ENCODE data around the gene IPPK.

The IPPK gene

GRCh38 chr9:92612292-92612691 is 57.6 kb downstream of the IPPK start:
- no peaks in the 10 kb centered on the region for H3K9me3 ChIP-seq (replicated peaks in 1 of 2; ENCODE audit: control insufficient read depth in 2 of 2, insufficient read depth in 1 of 2, low read depth in 1 of 2, low read length in 2 of 2)
- no peak overlapping the region for H3K4me2 ChIP-seq (ENCODE audit: insufficient read depth, low read length, poor library complexity, severe bottlenecking)
- H3K4me1 ChIP-seq (ENCODE audit: control insufficient read depth in 2 of 2, insufficient read depth in 1 of 2, low read depth in 1 of 2, low read length in 2 of 2), result peaks cover 12 to 14% of the 10 kb centered on the region in 2 donors
- no peak overlapping the region for H2AFZ ChIP-seq (ENCODE audit: low read length)
- no peak overlapping the region for H3K9ac ChIP-seq (ENCODE audit: low read depth, low read length, poor library complexity)
- peaks cover 10 to 69% of the 10 kb centered on the region in 2 donors for H3K36me3 ChIP-seq (replicated peaks in 1 of 2; ENCODE audit: control insufficient read depth in 2 of 2, insufficient read depth in 2 of 2, low read length in 2 of 2)
- H3K27me3 ChIP-seq (ENCODE audit: control insufficient read depth in 3 of 3, insufficient read depth in 3 of 3, low read depth in 1 of 3, low read length in 3 of 3), result no peaks in the 10 kb centered on the region
- no peak overlapping the region for H2BK15ac ChIP-seq (ENCODE audit: low read length)
- H2AK5ac ChIP-seq (ENCODE audit: low read depth, low read length), result no peak overlapping the region
- DNase-seq (ENCODE audit: low spot score), result no peak
- WGBS, 2 donors (ENCODE audit: extremely low coverage in 2 of 2, insufficient read length in 2 of 2, insufficient replicate concordance in 1 of 2), result no CpG with 5 or more reads among the region's 5 CpGs
- H3K79me1 ChIP-seq (ENCODE audit: low read depth, low read length), result no peaks in the 10 kb centered on the region
- H3K4ac ChIP-seq (ENCODE audit: low read length), result no peak overlapping the region
- no peak overlapping the region for H2BK5ac ChIP-seq (ENCODE audit: low read length)
- no peak overlapping the region for H3K4me3 ChIP-seq (ENCODE audit: low read length in 2 of 2)
- no peak overlapping the region for H3K23ac ChIP-seq (ENCODE audit: low read depth, low read length, poor library complexity)
- no peak overlapping the region for H4K8ac ChIP-seq (ENCODE audit: low read depth, low read length)
- H2BK12ac ChIP-seq (ENCODE audit: low read length), result no peak overlapping the region
- H2BK120ac ChIP-seq (ENCODE audit: low read depth, low read length), result no peak overlapping the region
- no peak overlapping the region for H4K91ac ChIP-seq (ENCODE audit: low read depth, low read length, poor library complexity)
- H3K27ac ChIP-seq (replicated peaks; ENCODE audit: low read length), result no peak overlapping the region
- H3K18ac ChIP-seq (ENCODE audit: low read length), result no peak overlapping the region
- no peak overlapping the region for H3K14ac ChIP-seq (ENCODE audit: low read length)

- Histone ChIP-seq H3K27me3 (ENCODE audit: control insufficient read depth in 3 of 3, insufficient read depth in 3 of 3, low read depth in 1 of 3, low read length in 3 of 3) (no peaks in the 10 kb centered on the region), H2AFZ (ENCODE audit: low read length) (no peak overlapping the region), H2BK120ac (ENCODE audit: low read depth, low read length) (no peak overlapping the region), H3K4ac (ENCODE audit: low read length) (no peak overlapping the region), H3K4me2 (ENCODE audit: insufficient read depth, low read length, poor library complexity, severe bottlenecking) (no peak overlapping the region), H4K91ac (ENCODE audit: low read depth, low read length, poor library complexity) (no peak overlapping the region), H3K27ac (replicated peaks; ENCODE audit: low read length) (no peak overlapping the region), H2AK5ac (ENCODE audit: low read depth, low read length) (no peak overlapping the region), H3K79me1 (ENCODE audit: low read depth, low read length) (no peaks in the 10 kb centered on the region), H4K8ac (ENCODE audit: low read depth, low read length) (peak overlapping the region; percentile 94), H2BK5ac (ENCODE audit: low read length) (no peak overlapping the region), H3K4me3 (ENCODE audit: low read length in 2 of 2) (no peak overlapping the region), H3K18ac (ENCODE audit: low read length) (no peak overlapping the region), H3K9me3 (replicated peaks in 1 of 2; ENCODE audit: control insufficient read depth in 2 of 2, insufficient read depth in 1 of 2, low read depth in 1 of 2, low read length in 2 of 2) (no peaks in the 10 kb centered on the region), H3K36me3 (replicated peaks in 1 of 2; ENCODE audit: control insufficient read depth in 2 of 2, insufficient read depth in 2 of 2, low read length in 2 of 2) (peaks cover 10 to 64% of the 10 kb centered on the region in 2 donors), H2BK15ac (ENCODE audit: low read length) (no peak overlapping the region), H3K4me1 (ENCODE audit: control insufficient read depth in 2 of 2, insufficient read depth in 1 of 2, low read depth in 1 of 2, low read length in 2 of 2) (peaks cover 12 to 14% of the 10 kb centered on the region in 2 donors), H3K14ac (ENCODE audit: low read length) (no peak overlapping the region), H3K9ac (ENCODE audit: low read depth, low read length, poor library complexity) (no peak overlapping the region), H3K23ac (ENCODE audit: low read depth, low read length, poor library complexity) (no peak overlapping the region), H2BK12ac (ENCODE audit: low read length) (no peak overlapping the region)
- DNase-seq (ENCODE audit: low spot score), result no peak
- no CpG with 5 or more reads among the region's 10 CpGs for WGBS, 2 donors (ENCODE audit: extremely low coverage in 2 of 2, insufficient read length in 2 of 2, insufficient replicate concordance in 1 of 2)
These were observed 58.2 kb downstream of the IPPK start for GRCh38 chr9:92611621-92612285.

- no peak overlapping the region for H2BK12ac ChIP-seq (ENCODE audit: low read length)
- no peaks in the 10 kb centered on the region for H3K27me3 ChIP-seq (ENCODE audit: control insufficient read depth in 3 of 3, insufficient read depth in 3 of 3, low read depth in 1 of 3, low read length in 3 of 3)
- H3K14ac ChIP-seq (ENCODE audit: low read length), result no peak overlapping the region
- no peak overlapping the region for H2BK120ac ChIP-seq (ENCODE audit: low read depth, low read length)
- H3K36me3 ChIP-seq (replicated peaks in 1 of 2; ENCODE audit: control insufficient read depth in 2 of 2, insufficient read depth in 2 of 2, low read length in 2 of 2), result peaks cover 8 to 54% of the 10 kb centered on the region in 2 donors
- peak overlapping the region; percentile 38 for H4K91ac ChIP-seq (ENCODE audit: low read depth, low read length, poor library complexity)
- WGBS, 2 donors (ENCODE audit: extremely low coverage in 2 of 2, insufficient read length in 2 of 2, insufficient replicate concordance in 1 of 2), result no CpG with 5 or more reads among the region's 32 CpGs
- H3K23ac ChIP-seq (ENCODE audit: low read depth, low read length, poor library complexity), result no peak overlapping the region
- H3K4me2 ChIP-seq (ENCODE audit: insufficient read depth, low read length, poor library complexity, severe bottlenecking), result no peak overlapping the region
- H3K4me3 ChIP-seq (ENCODE audit: low read length in 2 of 2), result no peak overlapping the region
- H3K27ac ChIP-seq (replicated peaks; ENCODE audit: low read length), result no peak overlapping the region
- no peak overlapping the region for H4K8ac ChIP-seq (ENCODE audit: low read depth, low read length)
- no peak overlapping the region for H2BK5ac ChIP-seq (ENCODE audit: low read length)
- no peak overlapping the region for H2AFZ ChIP-seq (ENCODE audit: low read length)
- H3K9me3 ChIP-seq (replicated peaks in 1 of 2; ENCODE audit: control insufficient read depth in 2 of 2, insufficient read depth in 1 of 2, low read depth in 1 of 2, low read length in 2 of 2), result peaks cover 0 to 3% of the 10 kb centered on the region in 2 donors
- H3K79me1 ChIP-seq (ENCODE audit: low read depth, low read length), result no peaks in the 10 kb centered on the region
- peaks cover 12 to 14% of the 10 kb centered on the region in 2 donors for H3K4me1 ChIP-seq (ENCODE audit: control insufficient read depth in 2 of 2, insufficient read depth in 1 of 2, low read depth in 1 of 2, low read length in 2 of 2)
- no peak overlapping the region for H2AK5ac ChIP-seq (ENCODE audit: low read depth, low read length)
- DNase-seq (ENCODE audit: low spot score), result no peak
- H3K4ac ChIP-seq (ENCODE audit: low read length), result no peak overlapping the region
- H3K18ac ChIP-seq (ENCODE audit: low read length), result no peak overlapping the region
- no peak overlapping the region for H3K9ac ChIP-seq (ENCODE audit: low read depth, low read length, poor library complexity)
- no peak overlapping the region for H2BK15ac ChIP-seq (ENCODE audit: low read length)
These were observed 59.2 kb downstream of the IPPK start for GRCh38 chr9:92610470-92611420.

GRCh38 chr9:92608909-92609445 is 61.0 kb downstream of the IPPK start:
- DNase-seq (ENCODE audit: low spot score), result peak; percentile 48

More at GRCh38 chr9:92608909-92609445, 61.0 kb downstream of the IPPK start:
- H4K8ac ChIP-seq (ENCODE audit: low read depth, low read length), result no peak overlapping the region
- H3K14ac ChIP-seq (ENCODE audit: low read length), result no peak overlapping the region
- H3K4ac ChIP-seq (ENCODE audit: low read length), result no peak overlapping the region
- peak overlapping the region; percentile 15 for H2BK15ac ChIP-seq (ENCODE audit: low read length)
- no peaks in the 10 kb centered on the region for H3K79me1 ChIP-seq (ENCODE audit: low read depth, low read length)
- H3K27ac ChIP-seq (replicated peaks; ENCODE audit: low read length), result peak overlapping the region; percentile 87
- no peak overlapping the region for H2BK12ac ChIP-seq (ENCODE audit: low read length)
- H3K4me3 ChIP-seq (ENCODE audit: low read length in 2 of 2), result no peak overlapping the region
- H2BK5ac ChIP-seq (ENCODE audit: low read length), result peak overlapping the region; percentile 66
- no peak overlapping the region for H3K23ac ChIP-seq (ENCODE audit: low read depth, low read length, poor library complexity)
- peaks cover 0 to 11% of the 10 kb centered on the region in 2 donors for H3K9me3 ChIP-seq (replicated peaks in 1 of 2; ENCODE audit: control insufficient read depth in 2 of 2, insufficient read depth in 1 of 2, low read depth in 1 of 2, low read length in 2 of 2)
- no peak overlapping the region for H4K91ac ChIP-seq (ENCODE audit: low read depth, low read length, poor library complexity)
- H2AK5ac ChIP-seq (ENCODE audit: low read depth, low read length), result peak overlapping the region; percentile 35
- no CpG with 5 or more reads among the region's 11 CpGs for WGBS, 2 donors (ENCODE audit: extremely low coverage in 2 of 2, insufficient read length in 2 of 2, insufficient replicate concordance in 1 of 2)
- H3K9ac ChIP-seq (ENCODE audit: low read depth, low read length, poor library complexity), result peak overlapping the region; percentile 2
- peaks cover 12 to 14% of the 10 kb centered on the region in 2 donors for H3K4me1 ChIP-seq (ENCODE audit: control insufficient read depth in 2 of 2, insufficient read depth in 1 of 2, low read depth in 1 of 2, low read length in 2 of 2)
- peak overlapping the region; percentile 89 for H2AFZ ChIP-seq (ENCODE audit: low read length)
- no peak overlapping the region for H2BK120ac ChIP-seq (ENCODE audit: low read depth, low read length)
- peak overlapping the region; percentile 93 for H3K18ac ChIP-seq (ENCODE audit: low read length)
- no peak overlapping the region for H3K4me2 ChIP-seq (ENCODE audit: insufficient read depth, low read length, poor library complexity, severe bottlenecking)
- H3K36me3 ChIP-seq (replicated peaks in 1 of 2; ENCODE audit: control insufficient read depth in 2 of 2, insufficient read depth in 2 of 2, low read length in 2 of 2), result peaks cover 5 to 36% of the 10 kb centered on the region in 2 donors
- H3K27me3 ChIP-seq (ENCODE audit: control insufficient read depth in 3 of 3, insufficient read depth in 3 of 3, low read depth in 1 of 3, low read length in 3 of 3), result no peaks in the 10 kb centered on the region

Measured in neuronal stem cell (in vitro differentiated cells).